ENCODE data around the gene SLC7A14.

The SLC7A14 gene

DNA sequence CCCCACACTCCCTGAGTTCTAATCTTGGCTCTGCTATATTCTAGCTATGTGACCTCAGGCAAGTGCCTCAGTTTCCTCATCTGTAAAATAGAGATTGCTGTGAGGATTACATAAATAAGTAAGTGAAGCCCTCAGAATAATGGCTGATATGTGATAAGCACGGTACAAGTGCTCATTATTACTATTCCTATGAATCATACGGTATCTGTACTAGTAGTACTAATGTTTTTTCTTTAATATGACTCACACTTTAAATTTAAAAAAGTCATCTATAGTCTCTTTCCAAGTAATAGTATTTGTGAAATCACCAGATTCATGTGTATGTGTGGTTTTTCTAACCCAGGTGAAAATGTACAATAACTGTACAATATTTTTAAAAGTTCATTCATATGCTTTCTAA lies 108.5 kb downstream of the SLC7A14 start:
- Histone ChIP-seq H3K27me3 (ENCODE audit: insufficient read depth, low read length, poor library complexity, severe bottlenecking) (no peaks in the 10 kb centered on the region), H3K4me3 (ENCODE audit: low read length, poor library complexity, severe bottlenecking) (no peak overlapping the region), H3K4me2 (ENCODE audit: low read depth, low read length, poor library complexity, severe bottlenecking) (no peak overlapping the region), H2AFZ (ENCODE audit: low read length) (no peak overlapping the region), H4K20me1 (ENCODE audit: insufficient read depth, low read length, poor library complexity, severe bottlenecking) (no peaks in the 10 kb centered on the region), H3K79me2 (ENCODE audit: insufficient read depth, low read length) (no peaks in the 10 kb centered on the region), H3K36me3 (ENCODE audit: insufficient read depth, low read length) (no peaks in the 10 kb centered on the region), H3F3A (ENCODE audit: low read depth) (no peaks in the 10 kb centered on the region), H3K9me2 (replicated peaks; ENCODE audit: low read depth, low read length) (no peaks in the 10 kb centered on the region), H3K9me3 (ENCODE audit: insufficient read depth, low read depth, low read length) (no peaks in the 10 kb centered on the region), H3K9ac (ENCODE audit: low read depth, low read length, poor library complexity, severe bottlenecking) (no peak overlapping the region), H3K4me1 (ENCODE audit: insufficient read depth, low read length, poor library complexity, severe bottlenecking) (no peaks in the 10 kb centered on the region)
- TF ChIP-seq, protein P1, sequence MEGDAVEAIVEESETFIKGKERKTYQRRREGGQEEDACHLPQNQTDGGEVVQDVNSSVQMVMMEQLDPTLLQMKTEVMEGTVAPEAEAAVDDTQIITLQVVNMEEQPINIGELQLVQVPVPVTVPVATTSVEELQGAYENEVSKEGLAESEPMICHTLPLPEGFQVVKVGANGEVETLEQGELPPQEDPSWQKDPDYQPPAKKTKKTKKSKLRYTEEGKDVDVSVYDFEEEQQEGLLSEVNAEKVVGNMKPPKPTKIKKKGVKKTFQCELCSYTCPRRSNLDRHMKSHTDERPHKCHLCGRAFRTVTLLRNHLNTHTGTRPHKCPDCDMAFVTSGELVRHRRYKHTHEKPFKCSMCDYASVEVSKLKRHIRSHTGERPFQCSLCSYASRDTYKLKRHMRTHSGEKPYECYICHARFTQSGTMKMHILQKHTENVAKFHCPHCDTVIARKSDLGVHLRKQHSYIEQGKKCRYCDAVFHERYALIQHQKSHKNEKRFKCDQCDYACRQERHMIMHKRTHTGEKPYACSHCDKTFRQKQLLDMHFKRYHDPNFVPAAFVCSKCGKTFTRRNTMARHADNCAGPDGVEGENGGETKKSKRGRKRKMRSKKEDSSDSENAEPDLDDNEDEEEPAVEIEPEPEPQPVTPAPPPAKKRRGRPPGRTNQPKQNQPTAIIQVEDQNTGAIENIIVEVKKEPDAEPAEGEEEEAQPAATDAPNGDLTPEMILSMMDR (conservative IDR thresholded peaks at IDR 0.05; ENCODE audit: low read length): no peak
- no peak for TF ChIP-seq EZH2phosphoT487 (IDR thresholded peaks at IDR 0.05; ENCODE audit: borderline replicate concordance)

DNA sequence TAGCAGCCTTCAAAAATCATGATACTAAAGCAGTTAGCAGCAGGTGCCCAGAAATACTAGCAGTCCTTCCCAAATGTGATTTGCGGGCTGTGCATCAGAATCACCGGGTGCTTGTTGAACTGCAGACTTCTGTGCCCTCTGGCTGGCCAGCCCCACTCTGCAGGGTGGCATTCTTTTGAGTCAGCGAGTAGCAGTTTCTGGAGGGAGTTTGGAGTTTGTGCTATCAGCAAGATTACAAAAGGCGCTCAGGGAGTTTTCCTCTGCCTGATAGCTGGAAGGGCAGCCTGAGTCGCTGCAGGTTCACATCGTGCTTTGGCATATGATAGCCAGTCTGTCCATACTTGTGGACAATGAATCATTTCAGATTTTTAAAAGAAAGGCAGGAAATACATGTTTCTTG lies 109.6 kb downstream of the SLC7A14 start:
- Histone ChIP-seq H4K20me1 (ENCODE audit: insufficient read depth, low read length, poor library complexity, severe bottlenecking) (no peaks in the 10 kb centered on the region), H3K79me2 (ENCODE audit: insufficient read depth, low read length) (no peaks in the 10 kb centered on the region), H3K9me2 (replicated peaks; ENCODE audit: low read depth, low read length) (no peaks in the 10 kb centered on the region), H3K9me3 (ENCODE audit: insufficient read depth, low read depth, low read length) (no peaks in the 10 kb centered on the region), H3F3A (ENCODE audit: low read depth) (no peaks in the 10 kb centered on the region), H2AFZ (ENCODE audit: low read length) (no peak overlapping the region), H3K9ac (ENCODE audit: low read depth, low read length, poor library complexity, severe bottlenecking) (no peak overlapping the region), H3K36me3 (ENCODE audit: insufficient read depth, low read length) (no peaks in the 10 kb centered on the region), H3K4me1 (ENCODE audit: insufficient read depth, low read length, poor library complexity, severe bottlenecking) (no peaks in the 10 kb centered on the region), H3K27me3 (ENCODE audit: insufficient read depth, low read length, poor library complexity, severe bottlenecking) (no peaks in the 10 kb centered on the region), H3K4me2 (ENCODE audit: low read depth, low read length, poor library complexity, severe bottlenecking) (no peak overlapping the region), H3K4me3 (ENCODE audit: low read length, poor library complexity, severe bottlenecking) (no peak overlapping the region)
- TF ChIP-seq EZH2phosphoT487 (IDR thresholded peaks at IDR 0.05; ENCODE audit: borderline replicate concordance): no peak
- TF ChIP-seq, protein P1 (conservative IDR thresholded peaks at IDR 0.05; ENCODE audit: low read length): no peak

DNA sequence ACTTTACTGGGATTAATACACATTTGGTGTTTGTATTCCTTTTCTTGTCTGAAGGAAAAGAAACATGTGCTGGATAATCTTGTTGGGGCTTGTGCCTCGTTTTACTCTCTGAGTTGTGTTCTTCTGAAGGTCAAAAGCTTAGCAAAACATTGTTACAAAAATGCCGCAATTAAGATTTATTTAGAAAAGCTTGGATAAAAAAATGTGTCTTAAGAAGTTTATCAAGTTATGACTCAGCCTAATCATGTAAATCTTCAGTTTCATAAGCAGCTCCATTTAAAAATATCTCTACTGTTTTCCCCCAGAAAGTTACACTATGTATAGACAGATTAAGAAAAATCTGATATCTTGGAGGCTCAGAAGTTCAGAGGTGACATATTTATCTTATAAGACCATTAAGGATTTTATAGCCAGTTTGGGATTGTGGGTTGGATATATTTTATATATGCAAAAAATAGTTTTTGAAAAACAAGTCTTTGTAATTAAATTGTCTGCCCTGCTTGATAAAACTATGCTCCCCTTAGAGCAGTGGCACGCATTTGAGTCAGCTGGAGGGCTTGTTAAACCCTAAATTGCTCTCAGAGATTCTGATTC lies 110.7 kb downstream of the SLC7A14 start:
- Histone ChIP-seq H3K9ac (ENCODE audit: low read depth, low read length, poor library complexity, severe bottlenecking) (no peak overlapping the region), H3K9me3 (ENCODE audit: insufficient read depth, low read depth, low read length) (no peaks in the 10 kb centered on the region), H3F3A (ENCODE audit: low read depth) (no peaks in the 10 kb centered on the region), H3K79me2 (ENCODE audit: insufficient read depth, low read length) (no peaks in the 10 kb centered on the region), H3K27me3 (ENCODE audit: insufficient read depth, low read length, poor library complexity, severe bottlenecking) (no peaks in the 10 kb centered on the region), H2AFZ (ENCODE audit: low read length) (no peak overlapping the region), H3K36me3 (ENCODE audit: insufficient read depth, low read length) (no peaks in the 10 kb centered on the region), H3K9me2 (replicated peaks; ENCODE audit: low read depth, low read length) (no peaks in the 10 kb centered on the region), H3K4me2 (ENCODE audit: low read depth, low read length, poor library complexity, severe bottlenecking) (no peak overlapping the region), H3K4me3 (ENCODE audit: low read length, poor library complexity, severe bottlenecking) (no peak overlapping the region), H4K20me1 (ENCODE audit: insufficient read depth, low read length, poor library complexity, severe bottlenecking) (no peaks in the 10 kb centered on the region), H3K4me1 (ENCODE audit: insufficient read depth, low read length, poor library complexity, severe bottlenecking) (no peaks in the 10 kb centered on the region)
- TF ChIP-seq EZH2phosphoT487 (IDR thresholded peaks at IDR 0.05; ENCODE audit: borderline replicate concordance): no peak
- TF ChIP-seq, protein P1 (conservative IDR thresholded peaks at IDR 0.05; ENCODE audit: low read length): no peak
